CD4-positive, alpha-beta T cell treated with Interleukin-17A for 1 hour (primary cell): ENCODE results near the gene GAMT.
"Not testable (repeated sequence)": the region's sequence is repeated elsewhere in the genome, so short reads cannot be mapped to it uniquely, and the experiment has no call there.

Source experiments
- DNase-seq: peaks from one replicate; pipeline ENCODE4 v3.0.0-alpha.2; 2020

GAMT gene

DNA sequence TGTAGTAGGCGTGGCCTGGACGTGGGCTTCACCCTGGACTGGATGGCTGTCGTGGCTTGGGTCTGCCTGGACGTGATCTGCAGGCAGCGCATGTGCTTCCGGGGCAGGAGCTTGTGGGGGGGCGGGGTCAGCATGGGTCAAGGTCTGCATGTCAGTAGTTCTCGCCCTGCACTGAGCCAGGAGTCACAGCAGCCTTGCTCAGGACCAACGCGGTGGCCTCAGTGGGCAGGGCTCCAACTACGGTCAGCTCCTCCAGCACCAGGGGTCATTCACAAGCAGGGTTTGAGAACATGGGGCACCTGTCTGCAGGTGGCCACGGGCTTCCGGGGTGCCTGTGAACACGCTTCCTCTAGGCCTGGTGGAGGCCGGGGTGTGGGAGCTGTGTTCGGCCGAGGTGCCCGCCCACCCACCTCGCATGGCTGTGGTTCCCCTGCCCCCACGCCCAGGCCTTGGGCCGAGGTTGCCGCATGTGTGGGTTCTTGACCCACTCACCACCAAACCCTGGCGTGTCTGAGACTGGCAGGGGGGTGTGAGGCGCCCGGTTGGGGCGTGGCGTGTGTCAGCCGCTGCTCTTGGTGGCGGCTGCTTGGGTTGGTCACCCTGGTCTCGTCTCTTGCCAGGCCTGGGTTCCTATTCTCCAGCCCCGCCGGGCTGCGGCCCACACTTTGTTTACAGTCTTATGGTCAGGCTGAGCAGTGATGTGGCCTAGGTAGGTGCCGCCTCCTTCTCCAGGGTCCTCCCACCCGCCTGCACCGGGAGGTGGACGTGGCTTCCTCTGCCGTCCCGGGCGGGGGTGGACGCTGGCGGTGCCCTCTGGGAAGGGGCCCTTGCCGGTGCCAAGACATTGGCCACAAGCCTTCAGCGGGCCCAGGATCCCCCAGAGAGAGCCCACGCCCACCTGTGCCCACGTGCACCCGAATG lies 32.0 kb upstream of the GAMT start:
- no peak for DNase-seq

DNA sequence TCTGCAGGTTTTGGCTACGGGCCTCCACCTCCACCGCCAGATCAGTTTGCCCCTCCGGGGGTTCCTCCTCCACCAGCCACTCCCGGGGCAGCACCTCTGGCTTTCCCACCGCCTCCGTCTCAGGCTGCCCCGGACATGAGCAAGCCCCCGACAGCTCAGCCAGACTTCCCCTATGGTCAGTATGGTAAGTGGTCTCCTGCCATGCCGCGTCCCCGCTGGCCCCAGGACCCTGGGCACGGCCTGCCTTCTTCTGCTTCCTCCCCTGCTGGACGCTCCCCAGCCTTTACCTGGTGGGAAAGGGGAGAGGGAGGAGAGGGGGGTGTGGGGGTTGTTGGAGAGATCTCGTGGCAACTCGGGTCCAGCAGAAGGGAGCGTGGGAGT lies 31.2 kb upstream of the GAMT start:
- DNase-seq, result no peak

DNA sequence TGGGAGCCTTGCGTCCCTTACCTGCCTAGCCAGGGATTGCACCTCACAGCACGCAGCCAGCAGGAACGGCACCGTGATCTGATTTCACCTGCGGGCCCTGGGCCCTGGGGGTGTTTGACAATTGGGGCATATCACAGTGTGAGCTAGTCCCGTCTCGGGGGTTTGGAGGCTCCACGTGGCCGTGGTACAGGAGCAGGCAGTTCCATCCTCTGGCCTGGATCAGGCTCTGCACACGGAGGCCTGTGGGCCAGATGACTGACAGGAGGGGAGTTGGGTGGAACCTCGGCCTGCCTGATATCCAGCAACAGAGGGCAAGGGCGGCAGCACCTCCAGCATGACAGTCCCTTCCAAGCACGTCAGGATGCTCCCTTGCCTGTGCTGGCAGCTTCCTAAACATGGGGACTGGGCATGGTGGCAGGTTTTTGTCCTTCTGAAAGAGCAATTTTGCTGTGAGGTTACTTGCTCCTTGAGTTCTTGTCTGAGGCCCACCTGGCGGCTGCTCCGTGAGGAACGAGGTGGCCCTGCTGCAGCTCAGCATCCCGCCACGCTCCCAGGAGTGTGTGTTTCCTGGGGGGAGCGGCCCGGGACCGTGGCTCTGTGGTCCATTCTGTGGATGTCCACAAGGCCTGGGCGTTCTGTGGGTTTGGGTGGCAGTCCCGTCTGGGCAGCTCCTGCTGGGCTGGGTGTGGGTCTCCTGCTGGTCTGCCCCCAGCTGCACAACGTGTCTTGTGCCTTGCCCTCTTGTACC lies 30.6 kb upstream of the GAMT start:
- DNase-seq, result no peak

DNA sequence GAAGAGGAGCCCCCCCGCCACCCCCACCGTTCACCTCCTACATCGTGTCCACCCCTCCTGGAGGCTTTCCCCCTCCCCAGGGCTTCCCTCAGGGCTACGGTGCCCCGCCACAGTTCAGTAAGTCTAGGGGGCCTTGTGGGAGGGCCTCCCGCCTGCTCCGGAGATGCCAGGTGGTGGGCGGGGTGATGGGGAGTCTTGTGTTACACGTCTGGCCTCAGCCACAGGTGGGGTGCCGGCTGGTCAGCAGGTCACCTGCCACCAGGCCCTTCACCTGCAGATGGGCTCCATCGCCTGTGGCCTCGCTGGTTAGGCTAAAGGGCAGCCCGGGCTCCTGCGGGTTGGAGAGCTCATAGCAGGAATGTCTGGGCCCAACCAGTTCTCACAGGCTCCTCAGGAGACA lies 28.9 kb upstream of the GAMT start:
- DNase-seq, result no peak

DNA sequence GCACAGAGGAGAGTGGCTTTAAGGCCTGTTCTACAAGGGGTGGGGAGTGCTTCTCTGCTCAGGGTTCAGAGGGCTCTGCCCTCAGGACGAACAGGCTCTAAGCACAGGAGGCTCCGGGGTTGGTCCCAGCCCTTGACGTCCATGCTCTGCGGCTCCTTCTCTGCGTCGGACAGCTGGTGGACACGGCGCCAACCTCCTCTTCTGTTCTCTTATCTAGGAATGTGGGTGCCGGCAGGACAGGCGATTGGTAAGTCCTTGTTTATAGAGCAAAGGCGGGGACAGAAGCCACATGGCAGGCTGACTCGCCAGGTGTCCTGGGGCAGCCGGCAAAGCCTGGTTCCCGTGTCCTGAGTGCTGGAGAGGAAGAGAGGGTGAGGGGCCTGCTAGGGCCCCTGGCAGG lies 28.4 kb upstream of the GAMT start:
- no peak for DNase-seq

DNA sequence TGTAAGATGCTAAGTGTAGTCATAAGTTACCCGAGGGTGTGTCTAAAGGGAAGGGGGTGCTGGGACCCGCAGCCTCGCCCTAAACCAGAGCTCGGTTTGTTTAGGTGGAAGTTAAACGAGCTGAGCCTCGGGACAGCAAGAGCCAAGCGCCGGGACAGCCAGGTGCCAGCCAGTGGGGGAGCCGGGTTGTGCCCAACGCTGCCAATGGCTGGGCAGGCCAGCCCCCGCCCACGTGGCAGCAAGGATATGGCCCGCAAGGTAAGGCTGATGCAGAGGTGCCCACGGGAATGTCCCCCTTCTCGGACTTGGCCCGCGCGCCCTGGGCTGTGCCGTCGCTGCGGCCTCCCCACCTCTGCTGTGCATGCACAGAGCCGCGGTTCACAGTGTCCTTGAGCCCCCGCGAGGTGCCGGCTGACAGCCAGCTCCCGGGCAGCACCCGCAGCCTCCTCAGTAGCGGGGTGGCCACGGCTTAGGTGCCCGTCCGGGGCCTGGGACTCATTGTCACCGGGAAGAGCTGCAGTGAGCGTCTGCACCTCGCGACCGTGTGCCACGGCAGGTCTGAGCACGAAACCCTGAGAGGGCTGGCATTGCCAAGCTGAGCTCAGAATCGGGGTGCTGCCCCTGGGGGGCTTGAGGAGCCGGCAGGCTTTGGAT lies 27.5 kb upstream of the GAMT start:
- DNase-seq, result no peak

DNA sequence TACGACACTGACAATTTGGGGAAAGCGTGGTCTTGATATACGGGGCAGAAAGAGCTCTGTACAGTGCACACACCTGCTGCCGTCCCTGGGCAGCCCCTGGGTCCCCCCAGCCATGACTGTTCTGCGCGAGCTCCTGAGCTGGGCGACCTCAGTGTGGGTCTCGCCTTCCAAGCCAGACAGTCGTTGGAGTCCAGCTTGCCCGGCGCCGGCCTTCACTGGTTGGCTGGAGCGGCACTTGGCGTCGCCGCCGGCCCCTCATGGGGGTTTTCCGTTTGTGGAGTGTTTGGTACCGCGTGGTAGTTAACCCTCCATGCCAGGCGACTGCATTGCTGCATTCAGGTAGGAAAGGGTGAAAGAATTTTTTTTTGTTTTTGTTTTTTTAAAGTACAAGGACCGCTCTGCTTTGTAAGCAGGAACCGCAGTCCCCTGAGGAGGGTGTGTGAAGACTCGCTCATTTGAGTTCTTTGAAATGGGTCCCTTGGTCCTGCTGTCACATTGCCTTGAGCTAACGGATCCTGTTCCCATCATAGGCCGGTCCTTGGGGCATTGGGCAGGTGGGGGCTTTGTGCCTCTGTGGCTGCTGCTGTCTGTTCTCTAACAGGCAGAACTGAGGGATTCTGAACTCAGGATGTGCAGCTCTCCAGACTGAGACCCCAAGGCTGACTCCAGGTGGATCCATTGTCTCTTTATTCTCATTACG lies 26.0 kb upstream of the GAMT start:
- DNase-seq, result no peak

DNA sequence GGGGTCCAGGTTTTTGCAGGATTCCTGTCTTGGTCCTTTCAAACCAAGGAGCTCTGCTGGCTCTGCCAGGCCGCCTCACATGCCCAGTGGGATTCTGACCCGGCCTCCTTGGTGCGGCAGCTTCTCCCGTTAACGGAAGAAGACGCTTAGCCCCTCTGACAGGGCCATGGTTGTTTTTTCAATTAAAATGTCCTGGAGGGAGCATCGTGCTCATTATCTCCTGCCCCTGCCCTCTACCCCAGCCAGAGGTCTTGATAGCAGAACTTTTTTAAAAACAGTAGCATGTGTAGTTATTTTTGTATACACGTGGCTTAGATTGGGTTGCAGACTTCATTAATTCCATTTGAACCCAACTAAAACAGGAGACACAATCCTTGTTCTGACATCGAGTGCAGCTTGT lies 25.4 kb upstream of the GAMT start:
- DNase-seq, result no peak

DNA sequence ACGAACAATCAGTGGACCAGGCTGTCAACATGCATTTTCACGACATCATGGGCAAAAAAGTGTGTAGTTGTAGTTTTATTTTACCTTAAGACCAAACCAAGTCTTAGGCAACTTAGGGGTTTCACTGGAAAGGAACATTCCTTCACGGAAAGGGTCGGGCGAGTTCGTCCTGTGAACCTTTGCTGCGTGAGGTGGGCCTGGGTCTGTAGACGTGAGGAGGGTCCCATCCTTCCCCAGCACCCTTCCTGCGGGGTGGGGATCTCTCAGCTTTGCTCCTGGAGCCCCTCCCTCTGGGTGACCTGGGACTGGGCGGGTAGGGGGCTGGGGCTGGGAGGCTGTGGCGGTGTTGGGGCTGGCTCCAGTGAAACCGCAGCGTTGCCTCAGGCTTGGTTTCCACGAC lies 24.6 kb upstream of the GAMT start:
- no peak for DNase-seq

DNA sequence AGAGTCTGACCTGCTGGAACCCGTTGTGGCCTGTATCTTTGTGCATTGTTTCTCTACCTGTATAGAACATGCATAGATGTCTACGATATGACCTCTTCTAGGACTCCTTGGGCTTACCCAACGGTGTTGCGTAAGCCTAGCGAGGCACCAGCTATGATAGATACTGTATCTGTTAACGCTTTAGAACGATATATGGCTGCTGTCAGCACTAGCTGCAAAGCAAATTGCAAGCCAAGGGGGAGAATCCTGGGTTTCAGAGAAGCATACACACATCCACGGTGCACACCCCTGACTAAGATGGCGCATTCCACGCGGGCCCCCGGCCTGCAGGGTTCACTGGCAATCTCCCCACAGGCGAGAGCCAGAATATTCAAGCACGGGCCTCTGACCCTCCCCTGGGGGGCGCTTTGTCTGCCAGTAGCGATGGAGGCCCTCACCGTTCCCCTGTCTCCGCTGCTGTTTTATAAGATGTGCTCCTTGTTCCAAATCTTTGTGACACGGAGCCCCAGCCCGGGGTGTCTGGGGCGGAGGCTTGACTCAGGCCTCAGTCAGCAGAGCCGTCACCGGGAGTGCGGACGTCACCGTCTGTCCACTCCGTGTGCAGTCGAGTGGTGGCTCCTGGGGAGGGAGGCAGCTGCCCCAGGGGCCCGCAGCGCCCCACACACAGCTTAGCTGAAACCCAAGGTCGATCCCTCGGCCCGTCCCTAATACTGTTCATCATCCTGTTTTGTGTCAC lies 23.9 kb upstream of the GAMT start:
- no peak for DNase-seq

DNA sequence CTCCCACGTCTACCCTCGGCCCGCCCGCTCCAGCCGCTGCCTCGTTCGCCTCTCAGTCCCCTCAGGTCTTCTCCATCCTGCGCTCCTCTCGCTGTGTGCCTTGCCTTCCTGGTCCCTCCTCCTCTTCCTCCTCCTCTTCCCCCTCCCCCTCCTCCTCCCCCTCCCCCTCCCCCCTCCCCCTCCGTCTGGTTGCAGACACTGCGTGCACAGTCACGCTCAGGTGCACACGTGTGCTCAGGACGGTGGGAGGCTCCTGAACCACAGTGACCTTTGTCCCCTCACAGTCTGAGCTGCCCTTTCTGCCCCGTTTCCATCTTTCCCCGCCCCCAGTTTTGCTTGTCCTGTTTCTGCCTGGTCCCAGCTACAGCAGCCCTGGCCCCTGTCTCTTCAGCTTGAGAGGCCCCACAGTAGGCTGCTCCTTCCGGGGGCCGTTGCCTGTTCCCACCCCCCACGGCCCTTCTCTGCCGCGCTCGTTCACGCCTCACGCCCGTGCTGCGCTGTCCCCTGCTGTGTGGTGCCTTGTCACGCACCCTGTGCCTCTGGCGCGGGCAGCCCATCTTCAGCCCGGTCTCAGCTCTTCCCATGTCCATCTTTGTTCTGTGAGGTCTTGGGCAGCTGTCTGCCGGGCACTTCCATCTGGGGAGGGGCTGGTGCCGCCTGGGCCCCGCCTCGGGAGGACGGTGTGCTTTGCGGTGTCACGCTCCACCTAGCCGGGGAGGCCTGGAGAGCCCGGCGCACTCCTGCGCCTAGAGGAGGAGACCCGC lies 23.0 kb upstream of the GAMT start:
- no peak for DNase-seq

DNA sequence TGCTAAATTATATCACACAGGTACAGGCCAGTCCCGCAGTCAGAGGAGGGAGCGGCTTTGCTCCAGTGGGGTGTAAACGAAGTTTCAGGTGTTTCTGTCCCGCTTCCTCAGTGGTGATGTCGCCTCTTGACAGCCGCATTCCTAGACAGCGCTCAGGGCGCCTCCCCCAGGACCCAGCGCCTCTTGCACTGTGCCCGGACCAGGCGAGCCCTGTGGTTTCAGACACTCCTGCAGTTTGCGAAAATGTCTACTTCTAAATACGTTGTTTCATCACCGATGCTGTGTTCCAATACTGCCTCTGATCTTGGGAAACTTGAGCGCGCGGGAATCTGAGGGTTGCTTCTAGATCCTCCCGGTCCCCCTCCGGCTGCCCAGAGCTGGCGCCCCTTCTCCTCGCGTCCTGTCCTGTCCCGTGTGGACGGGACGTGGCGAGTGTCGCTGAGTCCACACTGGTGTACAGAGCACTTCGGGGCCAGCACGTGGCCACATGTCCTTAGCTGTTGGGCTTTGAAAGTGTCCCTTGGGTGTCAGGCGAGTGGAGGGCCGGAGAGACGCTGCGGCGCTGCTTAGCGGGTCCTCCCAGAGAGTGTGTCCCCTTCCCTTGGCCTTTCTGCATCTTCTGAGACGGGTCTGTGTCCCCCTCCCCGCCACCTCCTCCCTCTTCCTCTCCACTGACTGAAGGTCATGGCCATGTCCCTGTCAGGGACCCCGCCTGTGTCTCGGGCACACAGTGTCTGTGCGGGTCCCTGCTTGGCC lies 22.3 kb upstream of the GAMT start:
- no peak for DNase-seq

DNA sequence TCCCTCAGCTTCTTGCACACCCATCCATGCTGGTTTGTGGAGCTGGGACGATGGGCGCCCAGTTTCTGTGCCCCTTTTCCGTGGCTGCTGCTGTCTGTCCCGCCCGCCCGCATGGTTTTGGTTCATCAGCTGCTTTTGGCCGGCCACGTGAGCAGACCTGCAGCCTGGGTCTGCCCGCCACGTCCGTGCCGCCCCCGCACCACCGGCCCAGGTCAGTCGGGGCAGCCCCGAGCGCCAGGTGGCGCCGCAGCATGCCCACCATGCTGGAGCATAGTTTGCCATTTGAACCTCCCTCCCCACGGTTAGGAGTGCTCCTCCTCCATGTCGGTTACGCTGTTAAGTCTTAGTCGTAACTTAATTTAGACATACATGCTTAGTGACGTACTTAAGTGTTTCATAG lies 21.6 kb upstream of the GAMT start:
- no peak for DNase-seq

DNA sequence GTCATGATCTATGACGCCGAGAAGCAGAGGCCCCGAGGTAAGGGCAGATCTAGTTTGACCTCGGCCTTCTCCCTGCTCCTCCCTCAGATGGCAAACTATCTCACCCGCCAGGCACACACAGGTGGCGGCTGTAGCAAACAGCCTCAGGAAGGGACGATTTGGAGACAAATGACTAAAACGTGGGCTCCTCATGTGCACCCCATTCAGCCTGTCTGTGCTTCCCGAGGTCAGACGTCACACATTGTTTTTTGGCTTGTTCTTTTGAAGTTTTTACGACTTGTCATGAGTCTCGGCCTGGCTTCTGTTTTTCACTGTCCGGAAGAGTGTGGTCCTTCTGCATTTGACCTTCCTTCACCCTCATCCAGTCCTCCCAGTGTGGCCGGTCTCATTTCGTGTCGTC lies 21.0 kb upstream of the GAMT start:
- no peak for DNase-seq

DNA sequence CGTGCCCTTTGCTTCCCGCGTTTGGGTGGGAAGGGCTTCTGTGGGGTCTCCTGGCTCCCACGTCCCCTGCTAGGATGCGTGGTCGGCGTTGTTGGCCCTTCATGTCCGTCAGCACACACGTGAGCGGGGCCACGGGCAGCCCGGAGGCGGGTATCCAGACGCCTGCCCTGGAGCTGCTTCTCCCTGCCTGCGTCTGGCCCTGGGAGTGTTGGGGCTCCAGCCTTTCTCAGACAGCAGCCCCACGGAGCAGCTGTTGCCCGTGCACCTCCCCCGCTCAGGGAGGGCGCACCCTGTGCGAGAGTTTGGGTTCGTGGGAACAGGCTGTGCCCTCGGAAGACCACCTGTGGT lies 20.6 kb upstream of the GAMT start:
- no peak for DNase-seq

DNA sequence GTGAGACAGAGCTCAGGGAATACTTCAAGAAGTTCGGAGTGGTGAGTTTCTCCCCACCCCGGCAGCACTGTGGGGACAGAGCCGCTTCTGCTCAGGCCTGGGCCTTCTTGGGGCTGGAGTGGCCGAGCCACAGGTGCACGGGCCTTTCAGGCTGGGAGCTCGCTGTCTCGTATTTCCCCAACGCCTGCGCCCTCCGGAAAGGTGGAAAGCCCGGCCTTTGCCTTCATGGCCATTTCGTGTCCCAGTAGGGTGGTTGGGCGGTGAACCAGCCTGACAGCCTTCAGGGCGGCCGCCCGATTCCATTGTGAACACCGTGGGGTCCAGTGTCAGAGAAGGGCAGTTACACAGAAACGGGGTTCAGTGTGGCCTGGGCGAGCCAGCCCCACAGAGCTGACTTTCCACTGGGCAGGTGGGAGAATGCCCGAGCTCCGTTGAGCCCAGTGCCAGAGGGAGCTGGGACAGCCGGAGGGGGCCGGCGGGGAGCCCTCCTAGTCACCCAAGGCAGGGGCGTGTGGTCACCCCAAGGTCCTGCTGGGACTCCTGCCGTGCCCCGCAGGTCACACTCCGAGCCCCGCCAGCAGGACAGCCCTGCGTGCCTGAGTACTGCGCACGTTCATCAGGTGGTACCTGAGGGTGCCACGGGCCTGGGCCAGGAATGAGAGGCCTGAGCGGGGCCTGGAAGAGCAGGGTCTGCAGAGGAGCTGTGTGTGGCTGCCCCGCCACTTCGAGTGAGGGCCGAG lies 20.0 kb upstream of the GAMT start:
- DNase-seq, result no peak

DNA sequence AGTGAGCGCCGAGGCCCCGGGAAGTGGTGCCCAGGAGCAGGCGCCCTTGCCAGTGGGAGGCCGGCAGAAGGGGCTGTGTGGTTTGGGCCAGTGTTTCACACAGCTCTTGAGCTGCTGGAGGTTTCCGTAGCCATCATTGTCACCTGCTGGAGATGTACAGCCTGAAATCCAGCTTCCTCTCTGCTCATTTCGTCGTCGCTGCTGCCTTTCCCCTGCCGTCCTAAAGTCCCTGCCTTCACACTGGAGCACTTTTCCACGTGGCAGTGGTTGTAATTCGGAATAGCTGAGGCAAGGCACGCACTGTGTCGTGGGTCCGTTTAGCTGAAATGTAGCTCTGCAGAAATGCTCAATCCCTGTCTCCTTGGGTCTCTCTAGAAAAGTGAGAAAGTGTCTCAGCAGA lies 19.2 kb upstream of the GAMT start:
- no peak for DNase-seq

DNA sequence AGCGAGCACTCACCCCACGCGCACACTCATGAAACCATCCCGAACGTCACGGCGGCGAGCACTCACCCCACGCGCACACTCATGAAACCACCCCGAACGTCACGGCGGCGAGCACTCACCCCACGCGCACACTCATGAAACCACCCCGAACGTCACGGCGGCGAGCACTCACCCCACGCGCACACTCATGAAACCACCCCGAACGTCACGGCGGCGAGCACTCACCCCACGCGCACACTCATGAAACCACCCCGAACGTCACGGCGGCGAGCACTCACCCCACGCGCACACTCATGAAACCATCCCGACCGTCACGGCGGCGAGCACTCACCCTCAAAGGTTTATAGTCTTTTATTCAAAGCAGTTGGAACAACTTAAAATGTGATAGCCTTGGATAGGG lies 18.7 kb upstream of the GAMT start:
- DNase-seq, result not testable (repeated sequence)

DNA sequence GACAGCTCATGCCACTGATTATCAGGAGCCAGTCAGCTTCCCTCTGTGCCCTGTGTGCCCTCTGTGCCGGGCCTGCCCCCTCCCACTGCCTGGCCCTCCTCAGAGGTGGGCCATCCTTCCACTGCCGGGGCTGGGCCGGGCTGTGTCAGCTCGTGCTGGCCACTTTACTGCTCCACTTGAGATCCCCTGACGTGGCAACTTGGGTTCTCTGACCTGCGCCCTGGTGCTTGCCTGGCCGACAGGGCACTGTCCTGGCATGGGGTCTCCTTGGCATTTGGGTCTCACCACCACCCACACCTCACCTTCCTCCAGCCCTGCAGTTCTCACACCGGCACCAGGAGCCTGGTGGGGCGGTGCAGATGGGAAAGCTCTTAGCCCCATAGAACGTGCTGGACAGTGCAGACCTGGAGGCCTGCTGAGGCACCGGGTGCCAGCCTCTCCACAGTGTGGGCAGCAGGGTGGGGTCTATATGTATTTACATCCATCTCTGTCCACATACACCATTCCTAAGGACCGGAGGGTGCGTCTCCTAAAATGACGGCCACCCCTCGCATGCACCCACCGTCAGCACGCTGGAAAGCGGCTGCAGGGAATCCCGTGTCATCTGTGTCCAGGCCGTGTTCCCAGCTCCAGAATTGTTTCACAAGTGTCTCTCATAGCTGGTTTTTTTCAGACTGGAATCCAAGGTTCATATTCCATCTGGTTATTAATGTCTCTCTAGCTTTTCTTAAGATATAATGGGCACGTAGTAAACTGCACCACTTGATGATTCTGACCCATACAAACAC lies 17.8 kb upstream of the GAMT start:
- DNase-seq, result no peak

DNA sequence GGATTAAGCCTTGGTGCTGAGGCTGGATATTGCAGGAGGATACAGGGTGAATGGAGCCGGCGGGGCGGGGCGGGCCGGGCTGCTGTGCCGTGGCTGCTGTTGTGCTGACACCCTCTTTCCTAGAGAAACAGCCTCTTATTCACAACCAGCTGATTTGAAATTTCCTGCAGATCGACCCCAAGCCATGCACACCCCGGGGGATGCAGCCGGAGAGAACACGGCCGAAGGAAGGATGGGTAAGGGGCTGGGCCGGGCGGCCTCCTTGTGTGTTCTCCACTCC lies 17.1 kb upstream of the GAMT start:
- no peak for DNase-seq
